ENCODE data around the gene LRRC53.
A peak's percentile ranks its signal among the peaks of the same experiment; 100 is the strongest.

The LRRC53 gene, protein sequence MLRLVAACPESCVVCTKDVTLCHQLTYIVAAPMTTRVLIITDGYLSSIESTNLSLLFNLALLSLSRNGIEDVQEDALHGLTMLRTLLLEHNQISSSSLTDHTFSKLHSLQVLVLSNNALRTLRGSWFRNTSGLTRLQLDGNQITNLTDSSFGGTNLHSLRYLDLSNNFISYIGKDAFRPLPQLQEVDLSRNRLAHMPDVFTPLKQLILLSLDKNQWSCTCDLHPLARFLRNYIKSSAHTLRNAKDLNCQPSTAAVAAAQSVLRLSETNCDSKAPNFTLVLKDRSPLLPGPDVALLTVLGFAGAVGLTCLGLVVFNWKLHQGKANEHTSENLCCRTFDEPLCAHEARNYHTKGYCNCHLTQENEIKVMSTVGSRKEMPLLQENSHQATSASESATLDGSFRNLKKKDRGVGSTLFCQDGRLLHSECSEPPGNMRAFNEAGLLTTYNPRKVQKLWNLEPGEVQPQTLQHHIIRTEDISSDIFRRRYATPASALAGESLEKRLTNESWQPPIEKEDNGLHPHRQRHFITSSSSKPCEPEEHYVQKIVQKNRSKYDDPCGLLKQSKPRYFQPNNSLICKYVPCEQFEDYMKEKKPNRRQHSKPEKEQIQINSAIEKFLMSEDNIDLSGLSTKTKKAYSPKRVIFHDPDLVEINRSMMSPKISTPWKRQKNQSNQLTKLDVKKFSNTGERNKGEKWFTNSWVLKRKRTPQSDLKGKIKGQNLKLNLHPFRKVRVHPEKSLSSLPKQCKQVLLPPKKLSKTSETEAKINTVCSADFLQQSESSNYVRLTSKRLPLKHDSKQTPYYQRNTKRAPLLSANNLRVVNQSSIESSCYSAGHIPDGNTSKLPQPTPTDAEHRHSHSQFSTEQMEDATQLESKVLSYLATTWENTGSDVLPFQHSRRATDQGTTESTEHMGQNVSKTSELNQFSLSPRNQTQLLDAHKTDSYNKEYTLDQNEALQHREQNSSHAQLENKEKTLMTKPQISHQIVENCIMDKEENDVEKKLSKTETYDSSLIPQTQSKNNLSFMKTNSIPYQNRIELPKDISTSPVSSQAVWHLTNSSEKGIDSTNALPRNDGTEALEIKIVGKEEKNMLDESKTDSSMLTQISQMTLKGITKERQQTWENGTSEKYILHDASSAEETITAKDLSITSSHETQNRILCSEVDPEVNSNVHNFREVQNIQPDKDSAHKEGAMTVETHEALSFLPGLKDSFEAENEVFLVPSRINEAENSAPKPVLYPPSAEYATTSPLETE

DNA sequence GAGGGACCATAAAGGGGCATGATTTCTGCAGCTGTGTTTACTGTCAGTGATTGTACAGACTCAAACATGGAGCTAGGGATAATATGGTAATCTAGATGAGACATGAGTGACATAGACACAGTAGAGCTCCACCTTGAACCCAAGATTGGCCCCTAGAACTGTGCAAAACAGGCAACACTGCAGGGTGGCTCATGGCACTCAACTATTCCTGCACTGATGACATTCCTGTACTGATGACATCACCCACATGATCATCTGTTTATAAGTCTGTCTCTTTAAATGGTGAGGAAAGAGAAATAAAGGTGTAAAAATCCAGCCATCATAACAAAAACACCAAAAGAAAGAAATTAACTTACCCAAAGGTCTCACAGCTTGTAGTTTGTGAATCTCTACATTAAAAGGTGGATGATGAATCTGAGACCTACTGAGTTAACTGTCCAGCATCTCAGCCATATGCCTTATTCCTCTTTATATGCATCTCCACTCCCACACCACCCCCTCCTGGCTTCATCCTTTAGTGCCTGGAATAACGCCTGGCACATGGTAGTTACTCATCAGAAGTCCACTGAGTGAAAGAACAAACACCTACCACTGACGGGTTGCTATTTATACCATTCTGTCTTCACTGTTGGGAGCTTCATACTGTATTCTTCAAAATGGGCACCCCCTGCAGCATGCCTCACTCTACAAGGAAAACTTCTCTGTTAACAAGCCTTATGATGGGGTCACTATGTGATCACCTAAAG lies at the start of gene LRRC53:
Gene LRRC53, minus strand, starts transcription at position 442 of the 746 bp plus-strand sequence. CDS start 29,262 bp downstream, outside the sequence.
- DNase-seq, result no peak

DNA sequence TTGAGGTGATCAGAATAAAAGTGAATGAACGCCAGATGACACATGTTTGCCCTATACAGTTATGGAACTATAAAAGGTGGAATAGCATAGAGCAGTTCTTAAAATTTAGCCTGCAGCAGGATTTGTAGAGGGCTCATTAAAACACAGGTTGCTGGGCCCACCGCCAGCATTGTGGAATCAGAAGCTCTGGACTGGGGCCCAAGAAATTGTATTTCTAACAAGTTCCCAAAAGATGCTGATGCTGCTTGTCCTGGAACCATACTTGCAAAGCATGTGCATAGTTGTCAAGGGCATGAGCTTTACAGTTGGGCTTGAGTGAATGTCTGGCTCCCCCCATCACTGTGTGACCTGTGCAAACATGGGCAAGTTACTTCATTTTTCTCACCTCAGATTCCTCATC lies 37.5 kb upstream of the LRRC53 start:
- no peak for DNase-seq

- DNase-seq, result no peak
Measured at GRCh38 chr1:74548961-74549750, 36.7 kb upstream of the LRRC53 start.

- DNase-seq, result no peak
Measured at GRCh38 chr1:74545821-74546220, 33.4 kb upstream of the LRRC53 start.

DNA sequence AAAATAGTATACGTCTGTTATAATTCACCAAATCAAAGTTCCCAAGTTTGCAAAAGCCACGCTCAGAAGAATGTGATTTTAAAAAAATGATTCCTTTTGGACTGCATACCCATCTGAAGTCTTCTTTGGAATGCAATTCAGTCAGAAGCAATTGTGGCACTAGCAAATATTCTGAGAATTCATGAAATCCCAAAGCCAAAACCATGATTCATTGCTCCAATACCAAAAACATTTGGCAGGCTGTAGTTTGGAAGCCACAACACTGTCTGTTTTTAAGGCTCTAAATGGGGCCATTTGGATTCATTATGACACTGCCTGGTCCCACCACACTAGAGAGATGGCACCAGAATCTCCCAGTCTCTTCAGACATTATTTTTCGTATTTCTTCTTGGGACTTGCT lies 21.8 kb upstream of the LRRC53 start:
- DNase-seq, result no peak

GRCh38 chr1:74531796-74532195 lies 19.4 kb upstream of the LRRC53 start:
- DNase-seq, result no peak

- DNase-seq, result no peak
Measured at GRCh38 chr1:74530892-74531291, 18.5 kb upstream of the LRRC53 start.

GRCh38 chr1:74528123-74528522 lies 15.7 kb upstream of the LRRC53 start:
- DNase-seq, result no peak

- DNase-seq, result no peak
Measured at GRCh38 chr1:74526708-74527107, 14.3 kb upstream of the LRRC53 start.

GRCh38 chr1:74523873-74524480 lies 11.6 kb upstream of the LRRC53 start:
- DNase-seq, result no peak

- no peak for DNase-seq
Measured at GRCh38 chr1:74522148-74522547, 9.7 kb upstream of the LRRC53 start.

- no peak for DNase-seq
Measured at GRCh38 chr1:74517599-74518051, 5.2 kb upstream of the LRRC53 start.

DNA sequence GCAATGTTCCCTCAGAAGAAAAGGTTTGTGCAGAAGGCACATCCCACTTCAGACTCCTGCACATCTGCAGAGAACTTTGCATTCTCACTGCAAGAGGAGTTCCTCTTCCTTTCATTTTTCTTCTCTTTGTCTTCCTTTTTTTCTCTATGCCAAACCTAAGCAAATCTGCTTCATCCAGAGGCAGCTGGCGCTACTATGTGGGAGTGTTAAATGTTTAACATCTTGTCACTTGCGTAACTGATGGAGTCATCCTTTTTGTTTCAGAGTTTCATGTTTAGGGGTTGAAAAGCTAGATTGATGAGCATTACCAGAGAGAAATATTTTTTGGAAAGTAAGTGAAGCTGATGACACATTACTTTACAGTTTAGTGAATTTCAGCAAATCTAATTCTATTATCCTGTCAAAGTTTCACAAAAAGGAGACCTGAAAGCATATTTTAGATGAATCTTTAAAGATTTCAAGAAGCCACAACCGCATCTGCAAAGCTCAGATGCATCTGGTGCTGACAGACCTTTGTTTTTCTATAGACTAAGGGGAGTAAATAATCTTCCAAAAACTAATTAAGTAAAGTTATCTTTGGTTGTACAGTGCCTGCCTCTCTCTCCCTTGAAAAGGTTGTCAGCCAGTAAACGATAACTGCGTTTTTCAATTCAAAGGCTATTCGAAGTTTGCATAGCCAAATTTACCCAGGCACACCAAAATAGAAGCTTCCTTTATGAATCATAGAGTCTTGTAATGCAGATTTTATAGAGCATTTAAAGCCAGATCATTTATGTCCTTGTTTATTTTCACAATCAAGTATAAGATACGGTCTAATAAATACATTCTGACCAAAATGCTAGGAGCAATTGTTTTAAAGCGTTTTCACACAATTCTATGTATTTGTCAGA lies 1.2 kb upstream of the LRRC53 start:
- DNase-seq, result no peak

GRCh38 chr1:74508449-74508848 lies 4.0 kb downstream of the LRRC53 start:
- no peak for DNase-seq

GRCh38 chr1:74505928-74506710 lies 6.3 kb downstream of the LRRC53 start:
- no peak for DNase-seq

DNA sequence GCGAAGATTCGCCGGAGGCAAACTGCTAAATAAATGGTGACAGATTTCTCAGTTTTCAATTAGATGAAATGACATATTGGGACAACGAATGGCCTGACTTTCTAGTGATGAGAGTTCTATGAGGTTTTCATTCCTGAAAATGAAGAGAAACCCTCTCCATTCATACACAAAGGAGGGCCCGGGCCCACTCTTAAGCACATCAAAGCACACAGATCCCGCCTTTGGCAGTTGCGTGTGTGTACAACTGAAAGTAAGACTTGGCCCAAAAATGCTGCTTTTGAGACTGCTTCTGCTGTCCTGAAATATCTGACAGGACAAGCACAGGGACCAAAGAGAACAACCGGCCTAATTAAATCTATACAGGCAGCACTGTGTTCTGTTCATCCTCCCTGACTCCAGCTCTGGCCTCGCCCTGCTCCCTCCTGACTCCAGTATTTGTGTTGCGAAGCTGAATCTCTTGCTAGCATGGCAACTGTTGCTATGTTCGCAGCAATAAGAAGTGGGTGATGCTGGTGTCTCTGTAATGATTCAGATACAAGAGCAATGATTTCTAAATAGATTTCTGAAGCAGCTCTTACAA lies 7.4 kb downstream of the LRRC53 start:
- DNase-seq, result no peak

GRCh38 chr1:74504125-74504932 lies 8.1 kb downstream of the LRRC53 start:
- peak; percentile 19 for DNase-seq

DNA sequence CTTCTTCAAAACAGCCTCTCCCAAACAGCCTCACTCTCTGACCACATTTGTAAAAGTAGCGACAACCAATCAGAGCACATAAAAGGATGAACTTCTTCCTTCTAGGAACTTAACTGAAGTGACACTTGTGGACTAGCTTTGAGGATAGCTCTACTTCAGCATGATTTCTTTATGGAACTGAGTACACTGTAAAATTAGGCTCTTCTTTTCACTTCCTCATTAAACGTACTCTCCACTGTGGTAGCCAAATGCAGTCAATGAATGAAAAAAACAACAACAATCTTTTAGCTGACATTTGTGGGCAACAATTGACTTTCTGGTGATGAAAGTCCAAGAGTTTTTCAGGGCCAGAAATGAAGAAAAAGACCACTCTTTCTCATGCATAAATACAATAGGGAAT lies 9.6 kb downstream of the LRRC53 start:
- no peak for DNase-seq
